WTC11 (cell line): ENCODE results near the gene SDC4. TPM values are rescaled to one million over a fixed set of nuclear protein-coding genes. Genes with fewer than 3 reads are reported as not detected.

Experiments used
- ATAC-seq: fragments of 200-7000 bp; cut with Tn5 transposase; 2 replicates; pipeline ENCODE4 v1.10.0; 2021; ENCODE audit warnings: mild to moderate bottlenecking, moderate library complexity
- CTCF ChIA-PET: fragments of 300-600 bp; sonication (Branson Sonifier 250); formaldehyde crosslinking; loops from one replicate; lab custom pipeline; 2021; ENCODE audit warnings: antibody characterized with exemption; lab: Charles Lee
- POLR2A ChIA-PET: fragments of 350-600 bp; sonication (Branson Sonifier 250); formaldehyde crosslinking; loops from one replicate; lab custom pipeline; 2021; ENCODE audit warnings: antibody characterized with exemption; lab: Charles Lee
- DNase-seq: peaks from one replicate; pipeline ENCODE4 v3.0.0; 2021; ENCODE audit warnings: low spot score
- H3K27ac Mint-ChIP-seq: 2 replicates; pipeline ENCODE4 v1.8.0; 2021; ENCODE audit warnings: mixed read lengths
- H3K27me3 Mint-ChIP-seq: 2 replicates; pipeline ENCODE4 v1.8.0; 2021; ENCODE audit warnings: low read depth, mild to moderate bottlenecking, moderate library complexity, mixed read lengths
- H3K36me3 Mint-ChIP-seq: 2 replicates; pipeline ENCODE4 v1.8.0; 2021; ENCODE audit warnings: mixed read lengths
- H3K4me1 Mint-ChIP-seq: 2 replicates; pipeline ENCODE4 v1.8.0; 2022; ENCODE audit warnings: mixed read lengths
- H3K4me3 Mint-ChIP-seq: 2 replicates; pipeline ENCODE4 v1.8.0; 2021; ENCODE audit warnings: mild to moderate bottlenecking, moderate library complexity, mixed read lengths
- H3K9me3 Mint-ChIP-seq: 2 replicates; pipeline ENCODE4 v1.8.0; 2021; ENCODE audit warnings: mixed read lengths
- CBFB ChIP-seq: sonication (generic); formaldehyde crosslinking; IDR thresholded peaks from 2 replicates; pipeline ENCODE4 v1.8.1; 2022; ENCODE audit warnings: mild to moderate bottlenecking, low read depth, missing genetic modification reagents
- CREB1 ChIP-seq: sonication (generic); formaldehyde crosslinking; IDR thresholded peaks from 2 replicates; pipeline ENCODE4 v1.8.0; 2023; ENCODE audit warnings: mild to moderate bottlenecking, missing genetic modification reagents
- FOXP1 ChIP-seq: sonication (generic); formaldehyde crosslinking; IDR thresholded peaks from 2 replicates; pipeline ENCODE4 v1.8.0; 2022; ENCODE audit warnings: missing genetic modification reagents, mild to moderate bottlenecking, moderate library complexity, borderline replicate concordance
- IRF2 ChIP-seq: sonication (generic); formaldehyde crosslinking; IDR thresholded peaks from 2 replicates; pipeline ENCODE4 v1.8.0; 2022; ENCODE audit warnings: low read depth, missing genetic modification reagents, borderline replicate concordance
- KAT7 ChIP-seq: sonication (generic); formaldehyde crosslinking; IDR thresholded peaks from 2 replicates; pipeline ENCODE4 v1.8.1; 2023; ENCODE audit warnings: missing genetic modification reagents, mild to moderate bottlenecking, borderline replicate concordance
- MXD4 ChIP-seq: fragments of 250-450 bp; sonication (Bioruptor Pico); IDR thresholded peaks from 2 replicates; pipeline ENCODE4 v1.8.0; 2021; ENCODE audit warnings: mild to moderate bottlenecking, moderate library complexity, borderline replicate concordance
- OVOL2 ChIP-seq: fragments of 250-450 bp; sonication (Bioruptor Pico); IDR thresholded peaks from 2 replicates; pipeline ENCODE4 v1.9.0; 2021; ENCODE audit warnings: mild to moderate bottlenecking, borderline replicate concordance
- SMAD3 ChIP-seq: sonication (generic); formaldehyde crosslinking; IDR thresholded peaks from 2 replicates; pipeline ENCODE4 v1.8.0; 2022; ENCODE audit warnings: missing genetic modification reagents, mild to moderate bottlenecking, borderline replicate concordance
- SP1 ChIP-seq: sonication (generic); formaldehyde crosslinking; conservative IDR thresholded peaks from 2 replicates; pipeline ENCODE4 v1.8.1; 2022; ENCODE audit warnings: missing genetic modification reagents
- TEAD4 ChIP-seq: sonication (generic); formaldehyde crosslinking; IDR thresholded peaks from 2 replicates; pipeline ENCODE4 v1.8.0; 2022; ENCODE audit warnings: mild to moderate bottlenecking, missing genetic modification reagents
- ZNF138 ChIP-seq: sonication (generic); formaldehyde crosslinking; conservative IDR thresholded peaks from 2 replicates; pipeline ENCODE4 v1.8.1; 2022; ENCODE audit warnings: mild to moderate bottlenecking, moderate library complexity, missing genetic modification reagents
- ZNF232 ChIP-seq: sonication (generic); formaldehyde crosslinking; IDR thresholded peaks from 2 replicates; pipeline ENCODE4 v1.8.0; 2022; ENCODE audit warnings: mild to moderate bottlenecking, missing genetic modification reagents
- ZNF416 ChIP-seq: fragments of 250-450 bp; sonication (Bioruptor Pico); IDR thresholded peaks from 2 replicates; pipeline ENCODE4 v1.9.0; 2021; ENCODE audit warnings: mild to moderate bottlenecking, inconsistent platforms
- total RNA-seq: library from RNA; stranded (reverse); gene quantifications from 3 replicates; pipeline ENCODE4 v1.2.3, GENCODE V29; 2021
- TF ChIP-seq, protein P1 (sequence below): fragments of 250-450 bp; sonication (Bioruptor Pico); IDR thresholded peaks from 2 replicates; pipeline ENCODE4 v1.9.0; 2021; ENCODE audit warnings: moderate library complexity, mild to moderate bottlenecking, inconsistent platforms, borderline replicate concordance
- TF ChIP-seq, protein P2 (sequence below): fragments of 250-450 bp; sonication (Bioruptor Pico); conservative IDR thresholded peaks from 2 replicates; pipeline ENCODE4 v1.9.0; 2021; ENCODE audit warnings: mild to moderate bottlenecking
- TF ChIP-seq, protein P3 (sequence below): sonication (generic); formaldehyde crosslinking; IDR thresholded peaks from 2 replicates; pipeline ENCODE4 v1.8.0; 2022; ENCODE audit warnings: missing genetic modification reagents
- TF ChIP-seq, protein P4 (sequence below): sonication (generic); formaldehyde crosslinking; IDR thresholded peaks from 2 replicates; pipeline ENCODE4 v1.8.0; 2023; ENCODE audit warnings: missing genetic modification reagents, mild to moderate bottlenecking, borderline replicate concordance
- TF ChIP-seq, protein P5 (sequence below): sonication (generic); formaldehyde crosslinking; IDR thresholded peaks from 2 replicates; pipeline ENCODE4 v1.8.1; 2023; ENCODE audit warnings: mild to moderate bottlenecking, moderate library complexity, missing genetic modification reagents

SDC4 gene
- total RNA-seq, 1 experiment from 2014 or later = 64.0 TPM

DNA sequence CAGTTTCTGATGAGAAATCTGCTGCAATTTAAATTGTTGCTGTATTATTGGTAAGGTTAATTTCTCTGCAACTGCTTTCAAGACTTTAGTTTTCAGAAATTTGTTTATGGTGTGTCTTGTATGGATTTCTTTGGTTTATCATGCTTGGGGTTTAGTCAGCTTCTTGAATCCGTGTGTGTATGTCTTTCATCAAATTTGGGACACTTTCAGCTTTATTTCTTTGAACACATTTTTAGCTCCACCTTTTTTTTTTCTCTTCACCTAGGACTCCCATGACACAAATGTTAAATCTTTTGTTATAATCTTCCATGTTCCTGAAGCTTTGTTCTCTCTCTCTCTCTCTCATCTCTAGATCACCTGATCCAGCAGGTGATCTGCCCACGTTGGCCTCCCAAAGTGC, 43.3 kb upstream of the SDC4 start:
- H3K4me3 Mint-ChIP-seq = no peak overlapping the region
- TF ChIP-seq CREB1 (CRISPR knock-in tag) (no peak), ZNF416 (CRISPR knock-in tag) (no peak), SMAD3 (no peak), MXD4 (CRISPR knock-in tag) (no peak), OVOL2 (CRISPR knock-in tag) (no peak), IRF2 (CRISPR knock-in tag) (no peak), SP1 (CRISPR knock-in tag) (no peak), FOXP1 (no peak), ZNF138 (no peak), CBFB (no peak), KAT7 (no peak), TEAD4 (CRISPR knock-in tag) (no peak), ZNF232 (no peak)
- TF ChIP-seq, protein P1, sequence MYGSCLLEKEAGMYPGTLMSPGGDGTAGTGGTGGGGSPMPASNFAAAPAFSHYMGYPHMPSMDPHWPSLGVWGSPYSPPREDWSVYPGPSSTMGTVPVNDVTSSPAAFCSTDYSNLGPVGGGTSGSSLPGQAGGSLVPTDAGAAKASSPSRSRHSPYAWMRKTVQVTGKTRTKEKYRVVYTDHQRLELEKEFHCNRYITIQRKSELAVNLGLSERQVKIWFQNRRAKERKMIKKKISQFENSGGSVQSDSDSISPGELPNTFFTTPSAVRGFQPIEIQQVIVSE (CRISPR knock-in tag) = no peak
- TF ChIP-seq, protein P2, sequence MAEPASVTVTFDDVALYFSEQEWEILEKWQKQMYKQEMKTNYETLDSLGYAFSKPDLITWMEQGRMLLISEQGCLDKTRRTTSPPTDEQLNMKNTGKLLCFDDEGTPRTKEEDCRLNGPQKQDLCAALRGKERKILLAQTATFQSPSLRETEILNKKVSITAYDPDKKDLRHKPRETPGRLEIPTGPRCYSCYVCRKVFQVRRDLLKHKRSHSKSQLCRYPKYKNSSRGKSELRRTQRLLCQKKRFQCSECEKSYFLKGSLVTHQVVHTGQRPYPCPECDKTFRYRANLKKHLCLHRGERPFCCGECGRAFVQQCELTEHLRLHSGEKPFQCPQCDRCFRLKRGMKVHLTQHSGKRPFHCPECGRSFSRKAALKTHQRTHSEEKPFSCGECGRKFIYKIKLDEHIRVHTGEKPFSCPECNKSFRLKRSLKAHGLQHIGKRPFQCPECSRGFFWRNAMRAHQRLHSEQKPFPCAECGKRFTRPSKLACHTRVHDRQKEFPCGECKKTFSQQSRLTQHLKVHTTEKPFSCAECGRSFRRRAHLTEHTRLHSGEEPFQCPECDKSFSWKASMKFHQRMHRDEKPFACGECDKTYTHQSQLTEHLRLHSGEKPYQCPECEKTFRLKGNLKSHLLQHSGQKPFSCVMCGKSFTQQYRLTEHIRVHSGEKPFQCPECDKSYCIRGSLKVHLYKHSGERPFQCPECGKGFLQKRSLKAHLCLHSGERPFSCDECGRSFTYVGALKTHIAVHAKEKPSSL (CRISPR knock-in tag) = no peak
- TF ChIP-seq, protein P3, sequence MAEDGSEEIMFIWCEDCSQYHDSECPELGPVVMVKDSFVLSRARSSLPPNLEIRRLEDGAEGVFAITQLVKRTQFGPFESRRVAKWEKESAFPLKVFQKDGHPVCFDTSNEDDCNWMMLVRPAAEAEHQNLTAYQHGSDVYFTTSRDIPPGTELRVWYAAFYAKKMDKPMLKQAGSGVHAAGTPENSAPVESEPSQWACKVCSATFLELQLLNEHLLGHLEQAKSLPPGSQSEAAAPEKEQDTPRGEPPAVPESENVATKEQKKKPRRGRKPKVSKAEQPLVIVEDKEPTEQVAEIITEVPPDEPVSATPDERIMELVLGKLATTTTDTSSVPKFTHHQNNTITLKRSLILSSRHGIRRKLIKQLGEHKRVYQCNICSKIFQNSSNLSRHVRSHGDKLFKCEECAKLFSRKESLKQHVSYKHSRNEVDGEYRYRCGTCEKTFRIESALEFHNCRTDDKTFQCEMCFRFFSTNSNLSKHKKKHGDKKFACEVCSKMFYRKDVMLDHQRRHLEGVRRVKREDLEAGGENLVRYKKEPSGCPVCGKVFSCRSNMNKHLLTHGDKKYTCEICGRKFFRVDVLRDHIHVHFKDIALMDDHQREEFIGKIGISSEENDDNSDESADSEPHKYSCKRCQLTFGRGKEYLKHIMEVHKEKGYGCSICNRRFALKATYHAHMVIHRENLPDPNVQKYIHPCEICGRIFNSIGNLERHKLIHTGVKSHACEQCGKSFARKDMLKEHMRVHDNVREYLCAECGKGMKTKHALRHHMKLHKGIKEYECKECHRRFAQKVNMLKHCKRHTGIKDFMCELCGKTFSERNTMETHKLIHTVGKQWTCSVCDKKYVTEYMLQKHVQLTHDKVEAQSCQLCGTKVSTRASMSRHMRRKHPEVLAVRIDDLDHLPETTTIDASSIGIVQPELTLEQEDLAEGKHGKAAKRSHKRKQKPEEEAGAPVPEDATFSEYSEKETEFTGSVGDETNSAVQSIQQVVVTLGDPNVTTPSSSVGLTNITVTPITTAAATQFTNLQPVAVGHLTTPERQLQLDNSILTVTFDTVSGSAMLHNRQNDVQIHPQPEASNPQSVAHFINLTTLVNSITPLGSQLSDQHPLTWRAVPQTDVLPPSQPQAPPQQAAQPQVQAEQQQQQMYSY (CRISPR knock-in tag) = no peak
- TF ChIP-seq, protein P4, sequence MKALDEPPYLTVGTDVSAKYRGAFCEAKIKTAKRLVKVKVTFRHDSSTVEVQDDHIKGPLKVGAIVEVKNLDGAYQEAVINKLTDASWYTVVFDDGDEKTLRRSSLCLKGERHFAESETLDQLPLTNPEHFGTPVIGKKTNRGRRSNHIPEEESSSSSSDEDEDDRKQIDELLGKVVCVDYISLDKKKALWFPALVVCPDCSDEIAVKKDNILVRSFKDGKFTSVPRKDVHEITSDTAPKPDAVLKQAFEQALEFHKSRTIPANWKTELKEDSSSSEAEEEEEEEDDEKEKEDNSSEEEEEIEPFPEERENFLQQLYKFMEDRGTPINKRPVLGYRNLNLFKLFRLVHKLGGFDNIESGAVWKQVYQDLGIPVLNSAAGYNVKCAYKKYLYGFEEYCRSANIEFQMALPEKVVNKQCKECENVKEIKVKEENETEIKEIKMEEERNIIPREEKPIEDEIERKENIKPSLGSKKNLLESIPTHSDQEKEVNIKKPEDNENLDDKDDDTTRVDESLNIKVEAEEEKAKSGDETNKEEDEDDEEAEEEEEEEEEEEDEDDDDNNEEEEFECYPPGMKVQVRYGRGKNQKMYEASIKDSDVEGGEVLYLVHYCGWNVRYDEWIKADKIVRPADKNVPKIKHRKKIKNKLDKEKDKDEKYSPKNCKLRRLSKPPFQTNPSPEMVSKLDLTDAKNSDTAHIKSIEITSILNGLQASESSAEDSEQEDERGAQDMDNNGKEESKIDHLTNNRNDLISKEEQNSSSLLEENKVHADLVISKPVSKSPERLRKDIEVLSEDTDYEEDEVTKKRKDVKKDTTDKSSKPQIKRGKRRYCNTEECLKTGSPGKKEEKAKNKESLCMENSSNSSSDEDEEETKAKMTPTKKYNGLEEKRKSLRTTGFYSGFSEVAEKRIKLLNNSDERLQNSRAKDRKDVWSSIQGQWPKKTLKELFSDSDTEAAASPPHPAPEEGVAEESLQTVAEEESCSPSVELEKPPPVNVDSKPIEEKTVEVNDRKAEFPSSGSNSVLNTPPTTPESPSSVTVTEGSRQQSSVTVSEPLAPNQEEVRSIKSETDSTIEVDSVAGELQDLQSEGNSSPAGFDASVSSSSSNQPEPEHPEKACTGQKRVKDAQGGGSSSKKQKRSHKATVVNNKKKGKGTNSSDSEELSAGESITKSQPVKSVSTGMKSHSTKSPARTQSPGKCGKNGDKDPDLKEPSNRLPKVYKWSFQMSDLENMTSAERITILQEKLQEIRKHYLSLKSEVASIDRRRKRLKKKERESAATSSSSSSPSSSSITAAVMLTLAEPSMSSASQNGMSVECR (CRISPR knock-in tag) = no peak
- TF ChIP-seq, protein P5, sequence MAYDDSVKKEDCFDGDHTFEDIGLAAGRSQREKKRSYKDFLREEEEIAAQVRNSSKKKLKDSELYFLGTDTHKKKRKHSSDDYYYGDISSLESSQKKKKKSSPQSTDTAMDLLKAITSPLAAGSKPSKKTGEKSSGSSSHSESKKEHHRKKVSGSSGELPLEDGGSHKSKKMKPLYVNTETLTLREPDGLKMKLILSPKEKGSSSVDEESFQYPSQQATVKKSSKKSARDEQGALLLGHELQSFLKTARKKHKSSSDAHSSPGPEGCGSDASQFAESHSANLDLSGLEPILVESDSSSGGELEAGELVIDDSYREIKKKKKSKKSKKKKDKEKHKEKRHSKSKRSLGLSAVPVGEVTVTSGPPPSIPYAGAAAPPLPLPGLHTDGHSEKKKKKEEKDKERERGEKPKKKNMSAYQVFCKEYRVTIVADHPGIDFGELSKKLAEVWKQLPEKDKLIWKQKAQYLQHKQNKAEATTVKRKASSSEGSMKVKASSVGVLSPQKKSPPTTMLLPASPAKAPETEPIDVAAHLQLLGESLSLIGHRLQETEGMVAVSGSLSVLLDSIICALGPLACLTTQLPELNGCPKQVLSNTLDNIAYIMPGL = no peak
- no peak overlapping the region for H3K27ac Mint-ChIP-seq
- POLR2A ChIA-PET = no interaction called here
- no peaks in the 10 kb centered on the region for H3K4me1 Mint-ChIP-seq
- no peak for DNase-seq
- no peaks in the 10 kb centered on the region for H3K27me3 Mint-ChIP-seq
- no peak for ATAC-seq
- CTCF ChIA-PET = interaction anchor here (2.8 kb wide), 1 partner anchor 18 kb away, joined by 25 read pairs; no protein-coding TSS in a partner anchor
- H3K9me3 Mint-ChIP-seq = no peaks in the 10 kb centered on the region
- no peaks in the 10 kb centered on the region for H3K36me3 Mint-ChIP-seq
